Measurements from ENCODE around the gene P2RY11.

P2RY11 gene

DNA sequence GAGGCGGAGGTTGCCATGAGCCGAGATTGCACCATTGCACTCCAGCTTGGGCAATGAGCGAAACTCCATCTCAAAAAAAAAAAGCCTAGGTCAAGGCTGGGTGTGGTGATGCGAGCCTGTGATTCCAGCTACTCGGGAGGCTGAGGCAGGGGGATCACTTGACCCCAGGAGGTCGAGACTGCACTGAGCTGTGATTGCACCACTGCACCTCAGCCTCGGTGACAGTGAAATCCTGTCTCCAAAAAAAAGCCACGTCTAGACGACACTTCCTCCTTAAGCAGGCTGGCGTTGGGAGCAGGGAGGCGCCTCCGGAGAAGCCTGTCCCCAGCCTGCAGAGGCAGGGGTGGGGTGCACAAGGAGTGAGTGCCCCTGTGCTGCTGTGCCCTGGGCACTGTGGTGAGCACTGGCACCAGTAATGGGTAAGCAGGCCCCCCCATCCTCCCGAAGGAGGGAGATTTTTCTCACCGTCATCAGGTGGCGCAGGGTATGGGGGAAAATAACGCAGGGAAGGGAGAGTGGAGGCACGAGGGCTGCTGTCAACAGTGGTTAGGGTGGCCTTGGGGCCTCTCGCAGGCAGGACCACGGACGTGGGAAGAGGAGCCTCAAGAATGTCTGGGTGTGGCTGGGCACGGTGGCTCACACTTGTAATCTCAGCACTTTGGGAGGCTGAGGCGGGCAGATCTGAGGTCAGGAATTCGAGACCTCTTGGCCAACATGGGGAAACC lies 706 bp downstream of the P2RY11 start:
- ChIA-PET POLR2A (interaction anchor here (1.6 to 4.3 kb wide), 2 partner anchors 15 to 16 kb away, joined by 4 to 24 read pairs; no protein-coding TSS in a partner anchor), CTCF (interaction anchor here (0.7 to 1.7 kb wide), 4 partner anchors 8 to 181 kb away, joined by 3 to 18 read pairs (median 4); no protein-coding TSS in a partner anchor)
- no peak for DNase-seq (ENCODE audit: extremely low spot score)
- no peak for TF ChIP-seq PKNOX1 (IDR thresholded peaks at IDR 0.05)
- TF ChIP-seq HDGF (IDR thresholded peaks at IDR 0.05; ENCODE audit: borderline replicate concordance) = no peak
- TF ChIP-seq FOXA1 (IDR thresholded peaks at IDR 0.05) = no peak
- TF ChIP-seq CTBP1 (IDR thresholded peaks at IDR 0.05; ENCODE audit: borderline replicate concordance) = no peak
- TF ChIP-seq ELF4 (IDR thresholded peaks at IDR 0.05) = no peak
- no peak for TF ChIP-seq BHLHE40 (IDR thresholded peaks at IDR 0.05; ENCODE audit: borderline replicate concordance)
- TF ChIP-seq ZNF384 (IDR thresholded peaks at IDR 0.05) = no peak
- no peak for TF ChIP-seq L3MBTL2 (conservative IDR thresholded peaks at IDR 0.05)
- no peak for TF ChIP-seq LEF1 (IDR thresholded peaks at IDR 0.05; ENCODE audit: borderline replicate concordance)
- no peak for TF ChIP-seq ARNT (IDR thresholded peaks at IDR 0.05)
- TF ChIP-seq FOXM1 (IDR thresholded peaks at IDR 0.05; ENCODE audit: borderline replicate concordance) = no peak

- POLR2A ChIA-PET = interaction anchor here (1.1 to 4.3 kb wide), 3 partner anchors 10 to 182 kb away, joined by 3 to 24 read pairs (median 4); no protein-coding TSS in a partner anchor
- peak; percentile 62 for DNase-seq (ENCODE audit: extremely low spot score)
- no peak for TF ChIP-seq HDGF (IDR thresholded peaks at IDR 0.05; ENCODE audit: borderline replicate concordance)
- peak; percentile 62 for TF ChIP-seq L3MBTL2 (conservative IDR thresholded peaks at IDR 0.05)
- CTCF ChIA-PET = interaction anchor here (0.6 to 1.7 kb wide), 8 partner anchors 9 to 183 kb away, joined by 3 to 18 read pairs (median 3); partner anchors contain the start of gene ANGPTL6
These were observed 1.6 kb downstream of the P2RY11 start for GRCh38 chr19:10112895-10113591.

GRCh38 chr19:10113592-10113963 lies 2.1 kb downstream of the P2RY11 start:
- CTCF ChIA-PET = interaction anchor here (0.6 to 1.7 kb wide), 7 partner anchors 11 to 184 kb away, joined by 3 to 18 read pairs (median 3); partner anchors contain the start of gene ANGPTL6
- DNase-seq (ENCODE audit: extremely low spot score) = no peak
- POLR2A ChIA-PET = interaction anchor here (1.1 to 4.3 kb wide), 4 partner anchors 7 to 183 kb away, joined by 3 to 24 read pairs (median 10); partner anchors contain the start of gene PPAN
- TF ChIP-seq HDGF (IDR thresholded peaks at IDR 0.05; ENCODE audit: borderline replicate concordance) (no peak), FOXM1 (IDR thresholded peaks at IDR 0.05; ENCODE audit: borderline replicate concordance) (no peak), CTBP1 (IDR thresholded peaks at IDR 0.05; ENCODE audit: borderline replicate concordance) (no peak), SUZ12 (IDR thresholded peaks at IDR 0.05) (no peak), NFRKB (IDR thresholded peaks at IDR 0.05) (no peak), PKNOX1 (IDR thresholded peaks at IDR 0.05) (no peak), SP1 (IDR thresholded peaks at IDR 0.05) (no peak), TARDBP (IDR thresholded peaks at IDR 0.05) (no peak), FOXA1 (IDR thresholded peaks at IDR 0.05) (no peak), ARNT (IDR thresholded peaks at IDR 0.05) (no peak), LEF1 (IDR thresholded peaks at IDR 0.05; ENCODE audit: borderline replicate concordance) (no peak), BHLHE40 (IDR thresholded peaks at IDR 0.05; ENCODE audit: borderline replicate concordance) (no peak), FOXK2 (IDR thresholded peaks at IDR 0.05) (no peak)

DNA sequence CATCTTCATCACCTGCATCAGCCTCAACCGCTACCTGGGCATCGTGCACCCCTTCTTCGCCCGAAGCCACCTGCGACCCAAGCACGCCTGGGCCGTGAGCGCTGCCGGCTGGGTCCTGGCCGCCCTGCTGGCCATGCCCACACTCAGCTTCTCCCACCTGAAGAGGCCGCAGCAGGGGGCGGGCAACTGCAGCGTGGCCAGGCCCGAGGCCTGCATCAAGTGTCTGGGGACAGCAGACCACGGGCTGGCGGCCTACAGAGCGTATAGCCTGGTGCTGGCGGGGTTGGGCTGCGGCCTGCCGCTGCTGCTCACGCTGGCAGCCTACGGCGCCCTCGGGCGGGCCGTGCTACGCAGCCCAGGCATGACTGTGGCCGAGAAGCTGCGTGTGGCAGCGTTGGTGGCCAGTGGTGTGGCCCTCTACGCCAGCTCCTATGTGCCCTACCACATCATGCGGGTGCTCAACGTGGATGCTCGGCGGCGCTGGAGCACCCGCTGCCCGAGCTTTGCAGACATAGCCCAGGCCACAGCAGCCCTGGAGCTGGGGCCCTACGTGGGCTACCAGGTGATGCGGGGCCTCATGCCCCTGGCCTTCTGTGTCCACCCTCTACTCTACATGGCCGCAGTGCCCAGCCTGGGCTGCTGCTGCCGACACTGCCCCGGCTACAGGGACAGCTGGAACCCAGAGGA lies 2.6 kb downstream of the P2RY11 start:
- ChIA-PET CTCF (interaction anchor here (1.5 to 1.7 kb wide), 2 partner anchors 18 to 182 kb away, joined by 6 to 18 read pairs; no protein-coding TSS in a partner anchor), POLR2A (interaction anchor here (1.1 to 4.3 kb wide), 3 partner anchors 8 to 183 kb away, joined by 4 to 24 read pairs (median 17); partner anchors contain the start of gene PPAN)
- TF ChIP-seq LEF1 (IDR thresholded peaks at IDR 0.05; ENCODE audit: borderline replicate concordance) (0 out of 2 replicates have a peak, but pooled peaks have one; percentile 29), FOXK2 (IDR thresholded peaks at IDR 0.05) (no peak)
- DNase-seq (ENCODE audit: extremely low spot score) = no peak

DNA sequence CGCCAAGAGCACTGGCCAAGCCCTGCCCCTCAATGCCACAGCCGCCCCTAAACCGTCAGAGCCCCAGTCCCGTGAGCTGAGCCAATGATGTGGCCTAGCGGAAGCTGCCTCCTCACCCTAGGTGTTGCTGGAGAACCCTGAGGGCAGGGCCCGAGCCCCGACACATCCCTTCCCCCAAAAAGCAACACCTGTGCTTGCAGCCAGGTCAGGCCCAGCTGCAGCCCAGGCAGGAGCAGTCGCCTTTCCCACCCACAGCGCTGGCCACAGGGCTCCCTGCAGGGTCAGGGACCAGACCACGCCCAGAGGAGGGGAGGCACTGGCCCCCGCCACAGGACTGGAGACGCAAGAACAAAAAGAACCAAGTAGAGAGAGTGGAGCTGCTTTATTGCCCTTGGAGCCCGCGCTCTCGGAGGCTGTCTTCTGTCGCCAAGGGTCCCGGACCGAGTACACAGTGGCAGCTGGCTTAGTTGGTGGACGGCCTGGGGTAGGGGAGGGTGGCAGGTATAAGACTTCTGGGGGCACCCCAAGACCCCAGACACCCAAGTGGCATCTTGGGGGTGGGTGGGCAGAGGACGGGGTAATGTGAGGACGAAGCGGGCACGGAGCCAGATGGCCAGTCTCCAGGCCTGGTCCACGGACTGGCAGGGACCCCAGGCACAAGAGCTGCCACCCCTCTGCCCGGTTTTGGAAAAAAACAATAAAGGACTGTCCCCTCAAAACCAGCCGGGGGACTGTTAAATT lies 3.3 kb downstream of the P2RY11 start:
- POLR2A ChIA-PET = interaction anchor here (1.8 to 4.3 kb wide), 3 partner anchors 8 to 17 kb away, joined by 5 to 24 read pairs (median 17); partner anchors contain the start of gene PPAN
- TF ChIP-seq LEF1 (IDR thresholded peaks at IDR 0.05; ENCODE audit: borderline replicate concordance) = no peak
- no peak for TF ChIP-seq SUZ12 (IDR thresholded peaks at IDR 0.05)
- TF ChIP-seq FOXA1 (IDR thresholded peaks at IDR 0.05) = no peak
- TF ChIP-seq BHLHE40 (IDR thresholded peaks at IDR 0.05; ENCODE audit: borderline replicate concordance) = no peak
- TF ChIP-seq TARDBP (IDR thresholded peaks at IDR 0.05) = no peak
- no peak for TF ChIP-seq CTBP1 (IDR thresholded peaks at IDR 0.05; ENCODE audit: borderline replicate concordance)
- no peak for TF ChIP-seq FOXK2 (IDR thresholded peaks at IDR 0.05)
- TF ChIP-seq ELF4 (IDR thresholded peaks at IDR 0.05) = no peak
- no peak for DNase-seq (ENCODE audit: extremely low spot score)
- CTCF ChIA-PET = interaction anchor here (1.5 kb wide), 1 partner anchor 19 kb away, joined by 6 read pairs; no protein-coding TSS in a partner anchor

Data from HEK293T (cell line).